ENCODE measurements around the gene IFITM5.

GRCh38 chr11:313304-313786, 14.0 kb upstream of the IFITM5 start:
- no peak for TF ChIP-seq GATA3 (IDR thresholded peaks at IDR 0.05; ENCODE audit: low read depth, low read length)
- TF ChIP-seq GATA2 (IDR thresholded peaks at IDR 0.05; ENCODE audit: low read depth, low read length), result no peak
